Activated T-cell treated with anti-CD3 and anti-CD28 coated beads for 24 hours (primary cell): Measurements from ENCODE around the gene CALN1.
"Not testable (repeated sequence)": the region's sequence is repeated elsewhere in the genome, so short reads cannot be mapped to it uniquely, and the experiment has no call there.

Experiments
- DNase-seq: peaks from one replicate; pipeline ENCODE4 v3.0.0-alpha.2; 2020; ENCODE audit warnings: low read depth

CALN1 gene

DNA sequence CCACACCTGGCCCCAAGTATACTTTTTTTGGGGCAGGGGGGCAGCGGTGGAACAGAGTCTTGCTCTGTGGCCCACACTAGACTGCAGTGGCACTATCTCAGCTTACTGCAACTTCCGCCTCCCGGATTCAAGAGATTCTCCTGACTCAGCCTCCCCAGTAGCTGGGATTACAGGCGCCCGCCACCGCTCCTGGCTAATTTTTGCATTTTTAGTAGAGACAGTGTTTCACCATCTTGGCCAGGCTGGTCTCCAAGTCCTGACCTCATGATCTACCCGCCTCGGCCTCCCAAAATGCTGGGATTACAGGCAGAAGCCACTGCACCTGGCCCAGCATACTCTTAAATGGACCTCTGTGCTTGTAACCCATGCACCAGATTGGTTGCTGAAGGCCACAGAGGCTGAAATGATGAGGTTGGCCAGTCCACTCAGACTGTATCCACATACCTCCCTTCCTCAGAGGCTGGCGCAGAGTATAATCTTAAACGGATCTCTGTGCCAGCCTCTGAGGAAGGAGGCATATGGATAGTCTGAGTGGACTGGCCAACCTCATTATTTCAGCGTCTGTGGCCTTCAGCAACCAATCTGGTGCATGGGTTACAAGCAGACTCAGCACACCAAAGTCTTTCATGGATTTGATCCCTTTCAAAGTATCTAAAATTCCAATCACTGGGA is 3.0 kb downstream of the CALN1 start:
- DNase-seq, result no peak

DNA sequence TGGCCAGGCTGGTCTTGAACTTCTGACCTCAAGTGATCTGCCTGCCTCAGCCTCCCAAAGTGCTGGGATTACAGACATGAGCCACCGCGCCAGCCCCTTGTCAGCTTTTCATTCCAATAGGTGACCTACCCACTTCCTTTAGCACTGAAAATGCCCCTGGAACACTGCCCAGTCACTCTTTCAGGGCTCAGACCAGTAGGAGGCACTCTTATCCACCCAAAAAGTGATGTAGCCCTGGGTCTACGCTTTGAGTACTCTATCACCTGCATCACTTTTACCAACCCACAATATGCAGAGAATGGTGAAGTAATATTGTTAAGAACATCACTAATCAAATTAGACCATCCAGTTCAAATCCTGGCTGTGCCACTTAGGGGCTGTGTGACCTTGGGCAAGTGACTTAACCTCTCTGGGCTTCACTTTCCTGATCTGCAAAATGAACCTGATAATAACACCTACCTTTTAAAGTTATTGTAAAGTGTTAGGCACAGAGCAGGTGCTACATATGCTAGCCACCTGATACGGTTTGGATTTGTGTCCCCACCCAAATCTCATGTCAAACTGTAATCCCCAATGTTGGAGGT is 5.2 kb downstream of the CALN1 start:
- DNase-seq, result no peak

DNA sequence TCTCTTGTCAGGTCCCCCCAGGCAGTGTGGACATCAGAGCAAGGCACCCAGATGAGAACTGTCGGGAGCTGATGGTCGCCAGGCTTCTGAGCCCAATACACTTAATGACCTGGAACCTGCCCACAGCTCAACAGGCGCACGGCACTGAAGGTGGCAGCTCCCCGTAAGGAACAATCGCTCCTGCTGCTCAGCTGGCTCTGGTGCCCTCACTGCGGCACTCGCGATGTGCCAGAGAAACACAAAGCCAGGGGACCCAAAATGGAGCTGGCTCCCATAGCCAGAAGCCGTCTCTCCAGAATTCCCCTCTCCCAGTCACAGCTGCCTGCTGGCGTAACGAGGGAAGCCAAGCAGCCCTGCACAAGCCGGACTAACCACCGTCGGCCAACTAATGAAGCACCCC is 6.3 kb downstream of the CALN1 start:
- DNase-seq, result no peak

DNA sequence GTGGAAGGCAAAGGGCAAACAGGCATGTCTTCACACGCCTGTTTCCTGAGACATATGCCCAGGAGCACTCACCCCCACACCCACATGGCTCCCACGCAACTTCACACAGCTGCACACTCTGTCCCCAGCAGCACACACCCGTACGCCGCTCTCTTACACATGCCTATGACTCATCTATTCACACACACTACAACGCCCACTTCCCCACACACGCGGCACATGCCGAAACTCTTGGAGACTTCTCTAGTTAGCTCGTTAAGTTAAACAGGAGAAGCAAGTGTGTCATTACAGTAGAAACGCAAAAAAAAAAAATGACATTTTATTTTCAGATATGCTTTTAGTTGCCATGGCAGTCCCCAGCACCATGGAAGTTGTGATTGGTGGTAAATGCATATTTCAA is 6.7 kb downstream of the CALN1 start:
- DNase-seq, result no peak

DNA sequence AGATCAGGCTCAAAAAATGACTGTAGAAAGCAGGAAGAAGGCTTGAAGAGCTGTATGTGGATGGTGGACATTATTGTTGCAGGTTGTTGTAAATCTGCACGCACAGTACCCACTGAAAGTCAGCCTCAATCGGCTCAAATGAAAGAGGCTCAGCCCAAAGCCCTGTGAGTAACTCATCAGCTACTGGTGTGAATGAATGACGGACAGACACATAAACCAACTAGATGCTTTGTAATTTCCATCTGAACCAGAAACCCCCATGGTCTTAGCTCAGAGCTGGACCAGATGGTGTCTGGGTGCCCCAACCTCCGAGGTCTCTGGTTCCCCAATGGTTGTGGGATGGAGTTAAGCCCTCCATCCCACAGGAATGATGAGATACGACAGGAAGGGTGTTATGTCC is 7.4 kb downstream of the CALN1 start:
- no peak for DNase-seq

DNA sequence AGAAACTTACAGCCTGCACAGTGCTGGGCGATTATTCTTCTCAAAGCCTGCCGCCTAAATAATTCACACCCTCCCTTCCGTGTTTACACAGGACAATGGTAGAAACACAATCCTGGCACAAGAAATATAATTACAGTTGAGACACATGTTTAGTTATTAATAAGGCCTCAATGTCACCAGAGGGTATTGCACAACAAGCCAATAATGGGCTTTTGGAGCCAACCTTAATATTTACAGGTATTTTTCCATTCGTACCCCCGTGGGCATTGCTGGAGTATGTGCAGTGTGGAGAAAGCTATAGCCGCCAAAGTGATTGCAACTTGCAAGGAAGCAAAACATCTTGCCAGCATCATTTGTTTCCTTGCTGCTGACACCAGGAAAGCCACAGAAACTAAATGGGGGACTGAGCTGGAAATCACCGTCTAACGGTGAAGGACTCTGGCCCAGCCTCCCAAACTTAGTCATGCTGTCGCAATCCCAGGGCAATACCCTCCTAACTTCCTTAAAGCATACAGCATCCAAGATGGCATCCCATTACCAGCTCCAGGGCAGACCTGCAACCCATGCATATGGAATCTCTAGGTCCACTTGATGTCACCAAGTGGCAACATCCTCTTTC is 8.6 kb downstream of the CALN1 start:
- no peak for DNase-seq

DNA sequence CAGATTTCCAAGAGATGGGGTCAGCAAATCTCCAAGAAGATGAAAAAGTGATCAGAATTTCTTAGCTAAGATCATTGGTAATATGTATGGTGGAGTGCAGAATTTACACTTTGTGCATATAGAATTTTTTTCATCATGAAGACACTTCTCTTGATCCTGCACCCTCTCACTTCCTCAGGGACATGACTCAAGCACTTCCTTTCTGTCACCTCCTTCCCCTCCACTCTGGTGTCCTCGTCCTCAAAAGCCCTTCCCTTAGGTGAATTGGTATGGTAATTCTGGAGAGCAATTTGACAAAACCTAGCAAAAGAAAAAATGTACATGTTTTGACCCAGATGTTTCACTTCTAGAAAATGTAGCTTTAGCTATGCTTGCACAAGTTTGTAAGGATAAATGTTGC is 18.1 kb downstream of the CALN1 start:
- no peak for DNase-seq

DNA sequence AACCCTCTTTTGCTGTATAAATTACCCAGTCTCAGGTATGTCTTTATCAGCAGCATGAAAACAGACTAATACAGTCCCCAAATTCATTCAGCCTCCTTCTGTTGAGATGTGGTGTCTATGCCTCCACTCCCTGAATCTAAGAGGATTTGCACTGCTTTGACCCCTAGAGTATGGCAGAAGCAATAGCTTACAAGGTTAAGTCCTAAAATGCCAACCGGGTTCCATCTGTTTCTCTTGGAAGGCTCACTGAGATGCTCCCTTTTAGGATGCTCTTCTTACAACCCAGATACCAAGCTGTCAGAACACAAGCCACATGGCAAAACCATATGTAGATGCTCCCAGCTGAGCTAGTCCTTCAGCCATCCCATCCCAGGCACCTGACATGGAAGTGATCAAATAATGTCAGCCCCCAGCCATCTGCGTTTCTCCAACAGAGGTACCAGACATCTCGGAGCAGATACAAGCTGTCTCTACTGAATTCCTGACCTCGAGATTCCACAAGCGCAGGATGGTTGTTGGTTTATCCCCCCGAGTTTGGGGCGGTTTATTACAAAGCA is 20.2 kb downstream of the CALN1 start:
- no peak for DNase-seq

DNA sequence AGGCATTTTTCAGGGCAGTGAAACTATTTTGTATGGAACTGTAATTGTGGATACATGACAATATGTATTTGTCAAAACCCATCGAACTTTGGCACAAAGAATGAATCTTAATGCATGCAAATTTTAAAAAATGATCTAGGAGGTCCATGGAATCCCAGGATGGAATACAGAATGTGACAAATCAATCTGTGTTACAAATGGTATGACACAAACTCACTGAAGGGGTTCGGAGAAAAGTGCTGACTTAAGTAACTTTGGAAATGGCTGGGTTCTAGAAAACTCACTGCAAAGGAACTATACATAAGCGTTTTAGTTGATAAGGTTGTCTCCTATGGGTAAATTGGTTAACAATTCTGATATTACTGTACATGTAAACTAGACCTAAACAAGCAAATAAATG is 26.0 kb downstream of the CALN1 start:
- DNase-seq, result no peak

DNA sequence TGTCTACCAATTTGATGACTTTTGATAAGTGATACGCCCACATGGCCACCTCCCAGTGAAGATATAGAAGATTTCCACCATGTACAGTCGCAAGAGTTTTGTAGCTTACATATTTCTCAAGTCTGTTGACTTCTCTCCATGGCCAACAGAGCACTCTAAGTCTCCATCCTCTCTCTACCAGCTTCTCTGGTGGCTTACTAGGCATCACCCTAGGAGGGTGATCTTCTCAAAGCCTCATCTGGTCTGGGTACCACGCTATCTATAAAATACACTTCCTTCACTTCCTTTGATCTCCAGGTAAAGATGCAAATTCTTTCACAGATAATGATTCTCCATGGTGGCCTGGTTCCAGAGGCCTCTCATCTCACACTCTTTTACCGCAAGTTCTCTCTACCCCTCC is 49.9 kb downstream of the CALN1 start:
- DNase-seq, result no peak

DNA sequence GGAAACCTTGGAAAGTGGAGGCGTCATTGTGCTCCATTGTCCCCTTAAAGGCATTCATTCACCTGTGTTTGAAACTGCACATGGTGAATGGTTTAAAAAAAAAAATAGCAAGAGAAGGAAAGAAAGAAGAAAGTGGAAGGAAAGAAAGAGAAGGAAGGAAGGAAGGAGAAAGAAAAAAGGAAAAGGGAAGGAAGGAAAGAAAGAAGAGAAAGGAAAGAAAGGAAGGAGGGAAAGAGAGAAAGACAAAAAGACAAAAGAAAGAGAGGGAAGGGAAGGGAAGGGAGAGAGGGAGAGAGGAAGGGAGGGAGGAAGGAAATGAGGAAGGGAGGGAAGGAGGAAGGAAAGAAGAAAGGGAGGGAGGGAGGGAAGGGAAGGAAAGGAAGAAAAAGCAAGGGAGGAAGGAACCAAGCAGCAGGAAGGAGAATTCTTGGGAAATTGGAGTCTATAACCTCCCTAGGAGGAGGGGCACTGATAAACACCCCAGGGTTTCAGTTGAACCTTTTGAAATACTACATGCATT is 66.9 kb downstream of the CALN1 start:
- no peak for DNase-seq

DNA sequence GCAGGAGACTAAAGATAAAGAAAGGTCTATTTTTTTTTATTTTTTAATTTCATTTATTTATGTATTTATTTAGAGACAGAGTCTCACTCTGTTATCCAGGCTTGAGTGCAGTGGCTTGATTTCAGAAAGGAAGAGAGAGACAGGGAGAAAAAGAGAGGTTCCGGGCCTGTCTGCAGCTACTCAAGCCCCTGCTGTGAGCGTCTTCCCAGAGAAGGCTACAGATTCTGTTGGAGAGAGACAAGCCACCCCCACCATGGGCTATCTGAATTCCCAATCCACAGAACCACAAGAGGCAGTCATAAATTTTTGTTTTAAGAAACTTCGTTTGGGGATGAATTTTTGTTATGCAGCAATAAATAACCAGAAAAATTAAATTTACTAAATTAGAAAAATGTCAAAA is 68.1 kb downstream of the CALN1 start:
- DNase-seq, result no peak

DNA sequence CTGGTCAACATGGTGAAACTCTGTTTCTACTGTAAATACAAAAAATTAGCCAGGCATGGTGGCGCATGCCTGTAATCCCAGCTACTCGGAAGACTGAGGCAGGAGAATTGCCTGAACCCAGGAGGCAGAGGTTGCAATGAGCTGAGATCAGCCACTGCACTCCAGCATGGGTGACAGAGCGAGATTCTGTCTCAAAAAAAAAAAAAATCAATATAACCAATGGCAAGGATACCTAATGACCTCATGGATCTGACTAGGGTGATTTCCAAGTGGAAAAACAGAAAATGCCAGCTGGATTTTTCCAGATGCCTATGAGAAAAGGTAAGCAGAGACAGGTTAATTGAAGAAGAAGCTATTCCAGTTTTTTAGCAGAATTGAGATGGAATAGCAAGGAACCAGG is 68.8 kb downstream of the CALN1 start:
- not testable (repeated sequence) for DNase-seq

DNA sequence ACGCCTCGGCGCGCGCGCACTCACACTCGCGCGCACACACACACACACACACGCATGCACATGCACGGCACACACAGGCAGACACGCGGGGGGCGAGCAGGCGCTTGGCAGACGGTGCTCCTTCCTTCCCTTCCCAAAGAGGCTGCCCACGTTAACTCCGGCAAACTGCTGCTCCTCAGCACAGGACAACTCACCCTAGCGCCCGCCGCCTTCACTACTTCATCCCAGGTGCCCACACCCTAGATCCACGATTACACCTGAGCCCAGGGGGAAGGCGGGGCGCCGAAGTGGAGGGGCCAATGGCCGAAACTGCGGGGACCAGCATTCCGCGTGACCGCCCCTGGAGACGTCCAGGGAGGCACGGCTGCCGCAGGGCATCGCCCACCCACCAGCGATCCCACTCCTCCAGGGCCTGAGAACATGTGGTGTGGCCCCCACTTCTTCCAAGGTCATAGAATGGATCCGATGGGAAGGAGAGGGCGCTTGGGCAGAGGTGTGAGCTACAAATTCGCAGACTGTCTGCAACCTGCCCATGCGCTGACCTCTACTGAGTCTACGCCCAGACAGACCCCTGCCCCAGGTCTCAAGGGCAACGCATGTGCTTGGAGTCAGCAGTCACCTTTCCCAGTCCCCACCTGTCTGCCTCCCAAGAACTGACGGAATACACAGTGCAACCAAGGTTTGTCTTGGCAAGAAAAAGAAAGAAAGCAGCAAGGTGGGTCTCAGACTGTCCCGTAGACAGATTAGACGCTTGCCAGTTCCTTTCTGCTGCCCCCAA is 74.6 kb downstream of the CALN1 start:
- DNase-seq, result no peak

DNA sequence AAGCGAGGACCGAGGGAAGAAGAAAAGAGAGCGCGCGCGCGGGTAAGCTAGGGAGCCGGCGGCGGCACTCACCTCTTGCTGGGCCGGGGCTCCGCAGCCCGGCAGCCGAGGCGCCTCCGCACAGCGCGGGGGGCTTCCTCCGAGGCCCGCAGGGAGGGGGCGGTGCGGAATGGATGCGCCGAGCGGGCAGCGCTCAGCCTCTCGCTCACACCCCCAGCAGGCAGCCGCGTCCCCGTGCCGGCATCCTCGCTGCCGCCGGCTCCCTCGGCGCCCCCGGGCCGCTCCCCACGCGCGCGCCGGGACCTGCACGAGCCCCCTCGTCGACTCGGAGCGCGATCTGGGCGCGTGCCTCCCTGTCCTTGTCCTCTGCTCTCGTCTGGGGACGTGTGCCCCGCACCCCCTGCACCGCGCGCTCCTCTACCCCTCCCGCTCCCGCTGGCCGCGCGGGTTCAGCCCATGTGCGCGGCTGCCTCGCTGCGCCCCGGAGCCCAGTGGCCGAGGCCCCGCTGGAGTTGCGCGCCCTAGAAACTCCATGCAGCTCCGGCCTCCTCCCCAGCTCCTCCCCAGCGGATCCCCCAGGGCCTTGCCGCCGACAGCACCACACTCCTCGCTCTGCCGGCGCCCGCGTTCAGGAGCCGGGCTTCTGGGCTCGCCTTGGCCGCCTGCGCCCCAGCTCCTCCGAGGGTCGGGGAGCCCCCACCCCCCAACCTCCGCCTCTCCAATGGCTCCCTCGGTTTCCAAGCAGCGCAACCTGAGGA is 75.3 kb downstream of the CALN1 start:
- no peak for DNase-seq

DNA sequence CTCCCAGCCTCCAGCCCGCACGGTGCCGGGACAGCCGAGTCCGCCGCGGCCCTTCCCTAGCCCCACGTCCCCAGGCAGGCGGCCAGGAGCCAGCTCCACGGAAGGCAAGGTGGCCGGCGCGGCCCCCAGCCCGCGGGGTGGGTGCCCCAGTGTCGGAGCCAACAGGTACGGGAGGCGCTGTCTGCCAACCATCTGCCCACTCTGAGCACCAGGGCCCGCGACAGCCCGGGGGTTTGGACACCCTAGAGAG is 75.8 kb downstream of the CALN1 start:
- DNase-seq, result no peak

DNA sequence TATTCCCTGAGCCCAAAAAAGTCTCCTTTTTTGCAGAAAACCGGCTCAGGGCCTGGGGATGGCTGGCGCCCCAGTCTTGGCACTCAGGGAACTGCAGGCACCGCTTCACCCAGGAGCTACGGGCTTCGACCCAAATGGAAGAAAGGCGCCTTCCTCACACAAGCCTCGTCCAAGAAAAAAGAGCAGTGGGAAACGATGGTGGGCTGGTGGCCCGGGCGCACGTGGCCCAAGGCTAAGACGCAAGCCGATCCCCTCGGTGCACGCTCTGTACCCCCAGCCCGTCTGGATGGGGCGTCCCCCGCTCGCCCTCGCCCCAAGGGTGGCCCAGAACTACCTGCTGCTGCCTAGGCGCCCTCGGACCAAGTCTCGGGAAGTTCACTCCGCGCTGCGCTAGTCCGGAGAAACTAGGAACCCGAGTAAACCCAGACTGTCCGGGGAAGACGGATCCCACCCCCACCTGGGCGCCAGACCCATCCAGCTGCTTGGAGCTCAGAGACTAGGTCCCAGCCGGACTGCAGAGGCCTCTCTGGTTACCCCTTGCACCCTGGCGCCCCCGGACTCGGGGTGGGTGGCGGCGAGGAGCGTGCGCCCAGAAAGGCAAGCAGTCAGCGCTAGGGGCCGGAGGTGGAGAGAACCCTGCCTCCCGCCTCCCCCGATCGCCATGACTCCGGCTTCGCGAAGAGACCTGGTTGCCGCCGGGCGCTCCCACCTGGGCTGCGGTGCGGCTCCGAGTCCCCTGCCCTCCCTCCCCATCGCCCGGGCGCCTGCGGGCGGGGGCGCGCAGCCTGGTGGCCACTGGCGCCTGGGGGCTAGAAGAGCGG is 76.4 kb downstream of the CALN1 start:
- DNase-seq, result no peak

DNA sequence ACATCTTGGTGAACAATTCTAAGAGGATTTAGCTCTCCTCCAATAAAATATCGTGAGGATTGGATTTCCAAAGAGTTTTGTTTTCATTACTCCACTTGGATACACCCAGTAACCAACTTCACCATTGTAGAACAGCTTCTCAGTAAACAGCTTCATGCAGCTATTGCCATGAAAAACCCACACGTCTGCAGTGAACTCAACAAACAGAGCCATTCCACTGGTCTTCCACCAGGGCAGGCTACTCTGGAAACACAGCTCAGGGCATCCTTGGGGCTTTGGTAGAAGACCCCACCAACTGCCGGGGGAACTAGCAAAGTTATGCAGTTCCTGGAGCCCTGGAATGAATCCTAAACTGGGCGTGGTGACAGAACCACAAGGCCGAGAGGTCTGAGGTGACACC is 77.4 kb downstream of the CALN1 start:
- DNase-seq, result no peak

DNA sequence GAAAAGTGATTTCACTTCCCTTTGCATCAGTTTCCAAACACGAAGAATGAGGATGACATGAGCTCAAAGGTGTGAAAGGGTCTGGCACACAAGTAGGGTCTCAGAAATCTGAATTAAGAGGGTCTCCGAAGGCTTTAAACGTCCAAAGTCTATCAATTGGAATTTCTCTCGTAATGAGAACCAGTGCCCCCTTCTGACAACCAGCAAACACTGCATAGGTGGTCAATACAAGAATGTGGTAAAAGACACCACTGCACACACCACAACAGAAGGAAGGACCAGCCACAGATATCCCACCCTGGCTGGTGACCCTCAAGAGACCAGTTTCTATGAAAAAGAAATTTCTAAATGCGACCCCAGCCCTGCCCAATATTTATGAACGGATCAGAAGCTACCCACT is 78.1 kb downstream of the CALN1 start:
- no peak for DNase-seq

DNA sequence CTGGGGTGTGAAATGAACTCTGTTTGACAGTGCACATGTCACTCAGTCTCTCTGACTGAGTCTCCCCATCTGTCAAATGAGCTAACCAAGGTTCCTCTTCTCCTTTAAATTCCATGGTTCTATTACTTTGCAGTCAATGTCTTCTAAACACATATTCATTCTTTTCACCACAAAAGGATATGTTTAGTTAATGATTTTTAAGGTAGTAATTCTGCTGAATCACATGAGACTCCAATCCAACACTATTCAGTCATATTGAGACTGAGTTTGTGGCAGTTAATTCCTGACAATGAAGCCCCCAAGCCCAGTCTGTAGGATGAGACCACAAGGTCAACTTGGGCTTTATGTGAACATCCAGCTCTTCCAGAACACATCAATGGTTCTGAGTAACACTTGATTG is 85.3 kb downstream of the CALN1 start:
- DNase-seq, result no peak

DNA sequence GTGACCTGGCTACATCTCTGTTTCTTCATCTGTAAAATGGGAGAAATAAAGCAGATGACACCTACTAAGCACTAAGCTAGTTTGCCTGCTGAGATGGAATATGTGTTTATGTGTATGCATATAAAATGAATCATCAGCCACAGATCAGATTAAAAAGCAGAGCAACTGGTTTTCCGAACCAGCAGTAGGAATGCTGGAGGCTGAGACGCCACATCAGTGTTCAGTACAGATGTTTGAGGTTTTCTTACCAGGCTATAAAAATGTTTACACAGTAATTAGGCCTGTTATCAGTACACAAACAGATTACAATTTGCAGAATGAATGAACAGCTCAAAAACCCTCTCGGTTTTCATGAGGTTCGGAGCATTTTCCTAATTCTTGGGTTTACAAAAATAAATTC is 85.8 kb downstream of the CALN1 start:
- DNase-seq, result no peak
